Renal cortex interstitium (tissue), 11 donors: ENCODE measurements around the gene DOCK1. TPM values are rescaled to one million over a fixed set of nuclear protein-coding genes. Genes with fewer than 3 reads are reported as not detected.

ENCODE experiments used
- DNase-seq, 11 donors: peaks; one replicate each; pipeline ENCODE4 v3.0.0-alpha.2; 2013; ENCODE audit warnings: low read depth in 9 of 11, low spot score in 4 of 11; ENCODE audit errors: extremely low read depth in 1 of 11
- polyA plus RNA-seq, 3 donors: library from polyadenylated mRNA; unstranded; fragments of 120-200 nt; gene quantifications; one replicate each; pipeline ENCODE4 v1.2.1, GENCODE V29; 2013; ENCODE audit not compliant: insufficient read length in 3 of 3

Gene DOCK1
- polyA plus RNA-seq, 3 donors = 62.5 to 69.5 (median 64.8) TPM

GRCh38 chr10:127142136-127142535 is 236.9 kb downstream of the DOCK1 start:
- no peak for DNase-seq

- DNase-seq = no peak
These were observed 237.6 kb downstream of the DOCK1 start for GRCh38 chr10:127142856-127143255.

GRCh38 chr10:127145173-127145572 is 239.9 kb downstream of the DOCK1 start:
- DNase-seq = no peak

- DNase-seq = no peak
These were observed 241.4 kb downstream of the DOCK1 start for GRCh38 chr10:127146661-127147060.

- no peak for DNase-seq
These were observed 243.1 kb downstream of the DOCK1 start for GRCh38 chr10:127148066-127148932.

- DNase-seq = no peak
These were observed 243.6 kb downstream of the DOCK1 start for GRCh38 chr10:127148933-127149220.

- peak in 3 of 11 donors; percentile 18 to 26 (median 20) for DNase-seq
These were observed 244.4 kb downstream of the DOCK1 start for GRCh38 chr10:127149501-127150081.

GRCh38 chr10:127150136-127150535 is 244.9 kb downstream of the DOCK1 start:
- no peak for DNase-seq

GRCh38 chr10:127151541-127151940 is 246.3 kb downstream of the DOCK1 start:
- no peak for DNase-seq

GRCh38 chr10:127151981-127152699 is 246.9 kb downstream of the DOCK1 start:
- no peak for DNase-seq

- no peak for DNase-seq
These were observed 248.0 kb downstream of the DOCK1 start for GRCh38 chr10:127153181-127153580.

- DNase-seq = no peak
These were observed 249.8 kb downstream of the DOCK1 start for GRCh38 chr10:127154831-127155620.

GRCh38 chr10:127157089-127157488 is 251.9 kb downstream of the DOCK1 start:
- no peak for DNase-seq

- peak in 9 of 11 donors; percentile 20 to 70 (median 42) for DNase-seq
These were observed 252.4 kb downstream of the DOCK1 start for GRCh38 chr10:127157506-127158200.

- no peak for DNase-seq
These were observed 253.4 kb downstream of the DOCK1 start for GRCh38 chr10:127158662-127159061.

GRCh38 chr10:127159648-127160245 is 254.5 kb downstream of the DOCK1 start:
- no peak for DNase-seq

GRCh38 chr10:127161482-127161881 is 256.3 kb downstream of the DOCK1 start:
- no peak for DNase-seq

GRCh38 chr10:127162841-127163240 is 257.6 kb downstream of the DOCK1 start:
- no peak for DNase-seq
